Upper lobe of left lung (tissue), 4 donors: ENCODE measurements around the gene CELSR1.

Source experiments
- EP300 ChIP-seq, 4 donors: sonication (generic); formaldehyde crosslinking; IDR thresholded peaks; one replicate each; pipeline ENCODE4 v1.5.1; 2017; ENCODE audit warnings: antibody characterized with exemption in 4 of 4, control low read depth in 2 of 4
- POLR2A ChIP-seq, 4 donors: fragments of 450-650 bp; IDR thresholded peaks; one replicate each; pipeline ENCODE4 v1.5.1; 2016 to 2017; ENCODE audit warnings: antibody characterized with exemption in 4 of 4, mild to moderate bottlenecking in 2 of 4
- POLR2AphosphoS5 ChIP-seq, 2 donors: sonication (generic); formaldehyde crosslinking; IDR thresholded peaks; one replicate each; pipeline ENCODE4 v1.5.1; 2017; ENCODE audit warnings: antibody characterized with exemption in 2 of 2
- TF ChIP-seq, protein P1 (sequence below), 6 experiments: fragments of 450-650 bp in 4 of 6; fragments of 200-600 bp in 2 of 6; sonication (generic) in 2 of 6; IDR thresholded peaks; one replicate each; pipeline ENCODE4 v1.5.1; 2016 to 2019; ENCODE audit warnings: antibody characterized with exemption in 6 of 6

DNA sequence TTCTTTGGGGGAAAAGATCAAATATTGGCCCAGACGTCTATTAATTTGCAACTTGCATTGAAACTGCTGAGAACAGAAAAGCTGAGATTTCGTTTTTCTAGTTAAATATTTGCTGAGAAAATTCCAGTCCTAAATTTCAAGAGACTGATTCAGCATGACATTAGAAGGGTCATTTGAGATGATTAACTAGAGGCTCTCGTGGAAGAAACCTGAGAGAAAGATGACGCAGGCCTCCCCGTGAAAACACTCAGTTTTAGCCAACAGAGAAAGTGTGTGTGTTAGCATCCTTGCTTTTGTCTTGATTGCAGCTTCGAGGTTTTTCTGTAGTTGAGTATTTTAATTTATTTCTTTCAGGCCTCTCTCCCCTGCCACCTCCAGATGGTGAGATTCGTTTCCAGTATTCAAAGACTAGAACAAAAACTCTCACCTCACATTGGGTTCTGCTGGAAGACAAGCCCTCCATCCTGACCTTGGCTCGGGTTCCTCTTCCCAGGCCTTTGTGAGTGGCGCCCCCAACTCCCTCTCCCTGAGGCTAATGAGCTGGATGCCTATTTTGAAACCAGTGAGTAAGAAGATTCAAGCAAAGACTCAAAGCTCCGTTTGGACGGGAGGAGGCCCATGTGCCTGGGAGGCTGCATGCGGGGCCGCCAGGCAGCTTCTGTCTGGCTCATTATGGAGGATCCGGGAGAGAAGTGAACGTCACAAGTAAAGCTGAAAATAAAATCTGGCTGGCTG lies 52.4 kb downstream of the CELSR1 start:
- TF ChIP-seq, protein P1, sequence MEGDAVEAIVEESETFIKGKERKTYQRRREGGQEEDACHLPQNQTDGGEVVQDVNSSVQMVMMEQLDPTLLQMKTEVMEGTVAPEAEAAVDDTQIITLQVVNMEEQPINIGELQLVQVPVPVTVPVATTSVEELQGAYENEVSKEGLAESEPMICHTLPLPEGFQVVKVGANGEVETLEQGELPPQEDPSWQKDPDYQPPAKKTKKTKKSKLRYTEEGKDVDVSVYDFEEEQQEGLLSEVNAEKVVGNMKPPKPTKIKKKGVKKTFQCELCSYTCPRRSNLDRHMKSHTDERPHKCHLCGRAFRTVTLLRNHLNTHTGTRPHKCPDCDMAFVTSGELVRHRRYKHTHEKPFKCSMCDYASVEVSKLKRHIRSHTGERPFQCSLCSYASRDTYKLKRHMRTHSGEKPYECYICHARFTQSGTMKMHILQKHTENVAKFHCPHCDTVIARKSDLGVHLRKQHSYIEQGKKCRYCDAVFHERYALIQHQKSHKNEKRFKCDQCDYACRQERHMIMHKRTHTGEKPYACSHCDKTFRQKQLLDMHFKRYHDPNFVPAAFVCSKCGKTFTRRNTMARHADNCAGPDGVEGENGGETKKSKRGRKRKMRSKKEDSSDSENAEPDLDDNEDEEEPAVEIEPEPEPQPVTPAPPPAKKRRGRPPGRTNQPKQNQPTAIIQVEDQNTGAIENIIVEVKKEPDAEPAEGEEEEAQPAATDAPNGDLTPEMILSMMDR (IDR thresholded peaks at IDR 0.05) = no peak
- no peak for TF ChIP-seq POLR2AphosphoS5 (IDR thresholded peaks at IDR 0.05)
- TF ChIP-seq POLR2A (IDR thresholded peaks at IDR 0.05) = no peak
- no peak for TF ChIP-seq EP300 (IDR thresholded peaks at IDR 0.05)
